Tibial artery (tissue), 4 donors: Measurements from ENCODE around the gene ASB11.

Experiments
- DNase-seq, 2 donors: peaks; one replicate each; pipeline ENCODE4 v3.0.0-alpha.2; 2019
- H3K27ac ChIP-seq, 2 donors: fragments of 200-600 bp; sonication (generic) in 1 of 2; 1 replicate in 1 of 2; 2 replicates in 1 of 2; pipeline ENCODE4 v1.5.1; 2018 to 2019; ENCODE audit warnings: mild to moderate bottlenecking in 1 of 2
- H3K27me3 ChIP-seq, 2 donors: fragments of 200-600 bp; sonication (generic) in 1 of 2; one replicate each; pipeline versions ENCODE4 v1.5.1 to v1.6.0; 2016 to 2019
- H3K36me3 ChIP-seq, 3 donors: fragments of 200-600 bp; sonication (generic) in 2 of 3; one replicate each; pipeline ENCODE4 v1.5.1; 2016 to 2019; ENCODE audit warnings: mild to moderate bottlenecking in 2 of 3
- H3K4me1 ChIP-seq, 4 donors: fragments of 200-600 bp; sonication (generic) in 2 of 4; 1 replicate in 3 of 4; 2 replicates in 1 of 4; pipeline ENCODE4 v1.5.1; 2016 to 2019
- H3K4me3 ChIP-seq, 2 donors: fragments of 200-600 bp; sonication (generic) in 1 of 2; 1 replicate in 1 of 2; 2 replicates in 1 of 2; pipeline ENCODE4 v1.5.1; 2018 to 2019; ENCODE audit warnings: mild to moderate bottlenecking in 2 of 2
- H3K9me3 ChIP-seq, 3 donors: fragments of 200-600 bp; sonication (generic) in 1 of 3; one replicate each; pipeline ENCODE4 v1.5.1; 2016 to 2019
- CTCF ChIP-seq, 2 experiments: fragments of 200-600 bp in 1 of 2; fragments of 450-650 bp in 1 of 2; IDR thresholded peaks; one replicate each; pipeline ENCODE4 v1.5.1; 2017 to 2019; ENCODE audit warnings: antibody characterized with exemption in 2 of 2, mild to moderate bottlenecking in 1 of 2, moderate library complexity in 1 of 2
- intact Hi-C: fragments of 100-400 bp; cut with DNase I; formaldehyde crosslinking; loops from one replicate; pipeline ENCODE4 v1.15.0; 2023; ENCODE audit warnings: low total_unique reads

Gene ASB11

GRCh38 chrX:15349046-15349445, 33.6 kb upstream of the ASB11 start:
- no peaks in the 10 kb centered on the region for H3K36me3 ChIP-seq
- H3K27me3 ChIP-seq: no peaks in the 10 kb centered on the region
- intact Hi-C loops: no loop called here
- no peak overlapping the region for H3K4me3 ChIP-seq
- H3K4me1 ChIP-seq: no peaks in the 10 kb centered on the region
- TF ChIP-seq CTCF (IDR thresholded peaks at IDR 0.05): peak; percentile 28 to 29
- H3K9me3 ChIP-seq: no peaks in the 10 kb centered on the region
- DNase-seq: no peak
- H3K27ac ChIP-seq: no peak overlapping the region

DNA sequence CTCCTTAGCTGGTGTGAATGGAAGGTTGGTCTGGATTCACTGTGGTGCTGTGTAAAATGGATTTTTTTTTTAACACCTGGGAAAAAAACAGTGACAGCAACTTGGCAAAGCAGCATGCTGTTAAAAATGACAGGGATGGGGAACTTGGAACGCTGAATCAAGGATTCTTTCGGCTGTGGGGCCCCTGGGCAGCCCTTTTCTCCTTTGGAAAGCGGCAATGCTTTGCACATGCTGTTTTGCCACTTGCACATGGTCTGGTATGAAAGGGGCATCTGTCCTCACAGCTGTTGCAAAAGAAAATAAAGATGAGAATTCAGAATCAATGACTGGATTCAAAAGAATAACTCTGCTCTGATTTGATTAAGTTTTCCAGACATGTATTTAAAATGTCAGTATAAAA, 30.5 kb upstream of the ASB11 start:
- DNase-seq: no peak
- H3K27me3 ChIP-seq: no peaks in the 10 kb centered on the region
- no peak overlapping the region for H3K27ac ChIP-seq
- H3K4me1 ChIP-seq: no peaks in the 10 kb centered on the region
- no peaks in the 10 kb centered on the region for H3K9me3 ChIP-seq
- intact Hi-C loops: no loop called here
- H3K4me3 ChIP-seq: no peak overlapping the region
- no peak for TF ChIP-seq CTCF (IDR thresholded peaks at IDR 0.05)
- H3K36me3 ChIP-seq: no peaks in the 10 kb centered on the region

GRCh38 chrX:15344106-15344505, 28.7 kb upstream of the ASB11 start:
- Histone ChIP-seq H3K9me3 (no peaks in the 10 kb centered on the region), H3K4me3 (no peak overlapping the region), H3K27ac (no peak overlapping the region), H3K4me1 (no peaks in the 10 kb centered on the region), H3K36me3 (no peaks in the 10 kb centered on the region), H3K27me3 (no peaks in the 10 kb centered on the region)
- no peak for TF ChIP-seq CTCF (IDR thresholded peaks at IDR 0.05)
- DNase-seq: no peak
- intact Hi-C loops: no loop called here

- peak; percentile 39 to 63 for DNase-seq
- intact Hi-C loops: no loop called here
- Histone ChIP-seq H3K4me3 (no peak overlapping the region), H3K4me1 (no peaks in the 10 kb centered on the region), H3K27me3 (no peaks in the 10 kb centered on the region), H3K9me3 (no peaks in the 10 kb centered on the region), H3K27ac (no peak overlapping the region), H3K36me3 (no peaks in the 10 kb centered on the region)
- no peak for TF ChIP-seq CTCF (IDR thresholded peaks at IDR 0.05)
Measured at GRCh38 chrX:15343075-15343476, 27.6 kb upstream of the ASB11 start.

- no peaks in the 10 kb centered on the region for H3K9me3 ChIP-seq
- no peaks in the 10 kb centered on the region for H3K27me3 ChIP-seq
- no peaks in the 10 kb centered on the region for H3K4me1 ChIP-seq
- H3K4me3 ChIP-seq: no peak overlapping the region
- TF ChIP-seq CTCF (IDR thresholded peaks at IDR 0.05): no peak
- H3K36me3 ChIP-seq: no peaks in the 10 kb centered on the region
- DNase-seq: no peak
- intact Hi-C loops: no loop called here
- H3K27ac ChIP-seq: no peak overlapping the region
Measured at GRCh38 chrX:15340867-15341266, 25.4 kb upstream of the ASB11 start.

DNA sequence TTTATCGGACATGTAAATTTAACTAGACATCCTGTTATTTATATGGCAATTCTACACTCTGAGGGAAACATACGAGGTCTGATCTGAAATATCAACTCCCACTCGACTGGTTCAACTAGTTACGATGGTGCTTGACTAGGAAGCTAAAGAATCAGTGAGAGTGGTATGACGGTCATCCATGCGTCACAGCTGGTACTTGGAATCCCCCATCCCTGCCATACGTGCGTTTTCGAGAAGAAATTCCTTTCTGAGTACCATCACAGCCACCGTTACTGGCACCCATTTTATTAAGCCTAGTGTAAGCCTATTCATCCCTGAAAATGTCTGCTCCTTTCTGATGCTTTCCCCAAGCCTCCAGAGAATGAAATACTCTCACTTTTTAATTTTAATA, 20.6 kb upstream of the ASB11 start:
- peaks cover 0 to 10% (median 6%) of the 10 kb centered on the region in 3 donors for H3K36me3 ChIP-seq
- H3K27me3 ChIP-seq: no peaks in the 10 kb centered on the region
- peak overlapping the region; percentile 85 to 87 for H3K4me3 ChIP-seq
- DNase-seq: no peak
- peak overlapping the region; percentile 65 to 89 for H3K27ac ChIP-seq
- peaks cover 0 to 8% (median 0%) of the 10 kb centered on the region in 4 donors for H3K4me1 ChIP-seq
- intact Hi-C loops: no loop called here
- no peak for TF ChIP-seq CTCF (IDR thresholded peaks at IDR 0.05)
- H3K9me3 ChIP-seq: no peaks in the 10 kb centered on the region
